SK-N-SH (cell line): ENCODE results near the gene TBCD.

Experiments
- CHD2 ChIP-seq: fragments of 150-350 bp; IDR thresholded peaks from 2 replicates; pipeline ENCODE4 v1.6.1; 2018; ENCODE audit warnings: low read length; ENCODE audit not compliant: partially characterized antibody
- CTCF ChIP-seq: fragments of 200-600 bp; sonication (generic); IDR thresholded peaks from 2 replicates; pipeline ENCODE4 v1.6.1; 2017; ENCODE audit warnings: antibody characterized with exemption, mild to moderate bottlenecking, moderate library complexity
- ELF1 ChIP-seq: IDR thresholded peaks from 2 replicates; pipeline ENCODE4 v1.4.0; 2012
- EP300 ChIP-seq, 2 experiments: IDR thresholded peaks; 2 replicates each; pipeline versions ENCODE4 v1.4.0 to v1.6.1; 2012; ENCODE audit warnings: borderline replicate concordance in 1 of 2, low read depth in 1 of 2, low read length in 1 of 2
- EZH2phosphoT487 ChIP-seq: fragments of 200-600 bp; sonication (generic); IDR thresholded peaks from 2 replicates; pipeline ENCODE4 v1.6.1; 2017; ENCODE audit warnings: low read depth, mixed run types, mild to moderate bottlenecking, antibody characterized with exemption, moderate library complexity, borderline replicate concordance
- GABPA ChIP-seq: IDR thresholded peaks from 2 replicates; pipeline ENCODE4 v1.4.0; 2012; ENCODE audit warnings: low read depth, mild to moderate bottlenecking
- NRF1 ChIP-seq: IDR thresholded peaks from 2 replicates; pipeline ENCODE4 v1.6.1; 2012; ENCODE audit warnings: low read depth, mild to moderate bottlenecking, low read length
- POLR2AphosphoS5 ChIP-seq: IDR thresholded peaks from 2 replicates; pipeline ENCODE4 v1.6.1; 2012; ENCODE audit warnings: low read depth, low read length
- RAD21 ChIP-seq: IDR thresholded peaks from 2 replicates; pipeline ENCODE4 v1.6.1; 2012; ENCODE audit warnings: mild to moderate bottlenecking, low read length
- RCOR1 ChIP-seq: fragments of 150-350 bp; IDR thresholded peaks from 2 replicates; pipeline ENCODE4 v1.6.1; 2017; ENCODE audit warnings: antibody characterized with exemption, low read length
- RXRA ChIP-seq: IDR thresholded peaks from 2 replicates; pipeline ENCODE4 v1.4.0; 2012; ENCODE audit warnings: low read depth, mild to moderate bottlenecking, borderline replicate concordance
- YY1 ChIP-seq: IDR thresholded peaks from 2 replicates; pipeline ENCODE4 v1.4.0; 2012; ENCODE audit warnings: low read depth, mild to moderate bottlenecking
- TF ChIP-seq, protein P1 (sequence below): IDR thresholded peaks from 2 replicates; pipeline ENCODE4 v1.6.1; 2012; ENCODE audit warnings: mild to moderate bottlenecking, low read depth, low read length, moderate library complexity

- TF ChIP-seq CTCF (peak; percentile 39; the same call in 1 of the 2 replicates), RAD21 (peak; percentile 75), ELF1 (no peak), EZH2phosphoT487 (no peak), RXRA (no peak), CHD2 (no peak), POLR2AphosphoS5 (no peak), RCOR1 (no peak), NRF1 (no peak), EP300 (IDR thresholded peaks at IDR 0.05; ENCODE audit: borderline replicate concordance in 1 of 2, low read depth in 1 of 2, low read length in 1 of 2) (no peak), GABPA (no peak), YY1 (no peak)
- TF ChIP-seq, protein P1, sequence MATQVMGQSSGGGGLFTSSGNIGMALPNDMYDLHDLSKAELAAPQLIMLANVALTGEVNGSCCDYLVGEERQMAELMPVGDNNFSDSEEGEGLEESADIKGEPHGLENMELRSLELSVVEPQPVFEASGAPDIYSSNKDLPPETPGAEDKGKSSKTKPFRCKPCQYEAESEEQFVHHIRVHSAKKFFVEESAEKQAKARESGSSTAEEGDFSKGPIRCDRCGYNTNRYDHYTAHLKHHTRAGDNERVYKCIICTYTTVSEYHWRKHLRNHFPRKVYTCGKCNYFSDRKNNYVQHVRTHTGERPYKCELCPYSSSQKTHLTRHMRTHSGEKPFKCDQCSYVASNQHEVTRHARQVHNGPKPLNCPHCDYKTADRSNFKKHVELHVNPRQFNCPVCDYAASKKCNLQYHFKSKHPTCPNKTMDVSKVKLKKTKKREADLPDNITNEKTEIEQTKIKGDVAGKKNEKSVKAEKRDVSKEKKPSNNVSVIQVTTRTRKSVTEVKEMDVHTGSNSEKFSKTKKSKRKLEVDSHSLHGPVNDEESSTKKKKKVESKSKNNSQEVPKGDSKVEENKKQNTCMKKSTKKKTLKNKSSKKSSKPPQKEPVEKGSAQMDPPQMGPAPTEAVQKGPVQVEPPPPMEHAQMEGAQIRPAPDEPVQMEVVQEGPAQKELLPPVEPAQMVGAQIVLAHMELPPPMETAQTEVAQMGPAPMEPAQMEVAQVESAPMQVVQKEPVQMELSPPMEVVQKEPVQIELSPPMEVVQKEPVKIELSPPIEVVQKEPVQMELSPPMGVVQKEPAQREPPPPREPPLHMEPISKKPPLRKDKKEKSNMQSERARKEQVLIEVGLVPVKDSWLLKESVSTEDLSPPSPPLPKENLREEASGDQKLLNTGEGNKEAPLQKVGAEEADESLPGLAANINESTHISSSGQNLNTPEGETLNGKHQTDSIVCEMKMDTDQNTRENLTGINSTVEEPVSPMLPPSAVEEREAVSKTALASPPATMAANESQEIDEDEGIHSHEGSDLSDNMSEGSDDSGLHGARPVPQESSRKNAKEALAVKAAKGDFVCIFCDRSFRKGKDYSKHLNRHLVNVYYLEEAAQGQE, result no peak
These were observed 161.6 kb downstream of the TBCD start for GRCh38 chr17:82913304-82914043.
